ENCODE measurements around the gene WNT3A.

DNA sequence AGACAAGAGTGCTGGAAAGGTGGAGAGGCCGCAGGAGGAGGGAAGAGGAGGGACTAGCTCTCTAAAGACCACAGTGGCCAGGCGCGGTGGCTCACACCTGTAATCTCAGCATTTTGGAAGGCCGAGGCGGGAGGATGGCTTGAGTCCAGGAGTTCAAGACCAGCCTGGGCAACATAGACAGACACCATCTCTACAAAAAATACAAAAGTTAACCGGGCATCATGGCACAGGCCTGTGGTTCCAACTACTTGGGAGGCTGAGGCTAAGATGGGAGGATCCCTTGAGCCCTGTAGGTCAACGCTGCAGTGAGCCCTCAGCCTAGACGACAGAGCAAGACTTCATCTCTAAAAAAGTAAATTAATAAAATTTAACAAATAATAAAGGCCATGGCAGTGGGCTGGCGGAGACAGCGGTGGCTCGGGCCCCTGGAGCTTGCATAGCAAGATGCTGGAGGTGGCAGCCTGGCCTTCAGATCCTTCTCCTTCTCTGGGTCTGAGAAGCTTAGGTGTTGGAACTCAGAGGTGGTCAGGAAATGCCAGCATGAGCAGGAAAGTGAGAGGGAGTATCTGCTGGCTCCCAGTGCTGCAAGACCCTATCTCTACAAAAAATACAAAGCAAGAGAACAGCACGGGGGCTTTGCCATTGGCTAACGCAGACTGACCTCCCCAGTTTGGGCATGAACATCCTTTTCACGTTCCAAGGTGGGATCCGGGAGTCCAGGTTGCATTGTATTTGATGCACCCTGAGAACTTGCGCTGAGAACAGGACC, 10.7 kb downstream of the WNT3A start:
- TF ChIP-seq, protein P1, sequence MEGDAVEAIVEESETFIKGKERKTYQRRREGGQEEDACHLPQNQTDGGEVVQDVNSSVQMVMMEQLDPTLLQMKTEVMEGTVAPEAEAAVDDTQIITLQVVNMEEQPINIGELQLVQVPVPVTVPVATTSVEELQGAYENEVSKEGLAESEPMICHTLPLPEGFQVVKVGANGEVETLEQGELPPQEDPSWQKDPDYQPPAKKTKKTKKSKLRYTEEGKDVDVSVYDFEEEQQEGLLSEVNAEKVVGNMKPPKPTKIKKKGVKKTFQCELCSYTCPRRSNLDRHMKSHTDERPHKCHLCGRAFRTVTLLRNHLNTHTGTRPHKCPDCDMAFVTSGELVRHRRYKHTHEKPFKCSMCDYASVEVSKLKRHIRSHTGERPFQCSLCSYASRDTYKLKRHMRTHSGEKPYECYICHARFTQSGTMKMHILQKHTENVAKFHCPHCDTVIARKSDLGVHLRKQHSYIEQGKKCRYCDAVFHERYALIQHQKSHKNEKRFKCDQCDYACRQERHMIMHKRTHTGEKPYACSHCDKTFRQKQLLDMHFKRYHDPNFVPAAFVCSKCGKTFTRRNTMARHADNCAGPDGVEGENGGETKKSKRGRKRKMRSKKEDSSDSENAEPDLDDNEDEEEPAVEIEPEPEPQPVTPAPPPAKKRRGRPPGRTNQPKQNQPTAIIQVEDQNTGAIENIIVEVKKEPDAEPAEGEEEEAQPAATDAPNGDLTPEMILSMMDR (IDR thresholded peaks at IDR 0.05): no peak
- TF ChIP-seq POLR2A (IDR thresholded peaks at IDR 0.05) (no peak), EP300 (IDR thresholded peaks at IDR 0.05) (no peak)
